Hematopoietic multipotent progenitor cell treated with erythropoietin and hydrocortisone succinate and interleukin-3 and kit ligand, for 17 days (in vitro differentiated cells): ENCODE results near the gene KIF1C.
A peak's percentile ranks its signal among the peaks of the same experiment; 100 is the strongest.

Source experiments
- DNase-seq: peaks from one replicate; pipeline ENCODE4 v3.0.0-alpha.2; 2015; ENCODE audit warnings: low spot score

Gene KIF1C

DNA sequence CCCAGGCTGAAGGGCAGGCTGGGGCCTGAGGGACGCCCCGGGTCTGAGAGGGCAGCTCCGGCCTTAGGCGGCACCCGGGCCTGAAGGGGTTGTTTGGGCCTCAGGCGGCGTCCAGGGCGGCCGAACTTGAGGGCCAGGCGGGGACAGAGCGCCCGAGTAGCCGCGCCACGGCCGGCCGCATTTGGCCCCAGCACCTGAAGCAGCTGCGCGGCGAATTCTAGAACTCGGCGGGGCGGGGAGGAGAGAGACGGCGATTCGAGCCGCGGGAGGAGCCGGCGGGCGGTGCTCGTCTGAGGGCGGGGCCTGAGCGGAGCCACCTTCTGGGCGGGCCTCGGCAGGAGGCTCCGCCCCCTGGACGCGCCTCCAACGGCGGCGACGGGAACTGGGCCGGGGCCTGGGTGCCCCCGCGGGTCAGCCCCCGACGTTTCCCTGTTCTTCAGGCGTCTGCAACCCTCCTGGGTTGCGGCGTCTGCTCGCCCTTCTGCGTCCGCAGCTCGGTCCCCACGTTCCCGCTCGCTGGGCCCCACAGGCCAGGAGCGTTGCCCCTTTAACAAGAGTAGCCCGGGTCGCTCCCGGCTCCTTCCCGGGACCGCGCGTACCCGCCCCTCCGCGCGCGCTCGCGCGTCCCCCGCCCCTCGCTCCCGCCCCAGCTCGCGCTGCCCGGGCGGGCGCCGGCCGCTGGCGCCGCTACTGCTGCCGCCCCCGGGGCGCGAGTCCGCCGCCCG is at the start of gene KIF1C, which contains the start of gene INCA1:
KIF1C (plus strand) TSS at position 649 of the 725 bp plus-strand sequence. CDS start 2,297 bp downstream, outside the sequence.
INCA1 (minus strand) TSS at position 221 of the 725 bp plus-strand sequence. CDS start 3,085 bp downstream, outside the sequence.
- peak; percentile 92 for DNase-seq

DNA sequence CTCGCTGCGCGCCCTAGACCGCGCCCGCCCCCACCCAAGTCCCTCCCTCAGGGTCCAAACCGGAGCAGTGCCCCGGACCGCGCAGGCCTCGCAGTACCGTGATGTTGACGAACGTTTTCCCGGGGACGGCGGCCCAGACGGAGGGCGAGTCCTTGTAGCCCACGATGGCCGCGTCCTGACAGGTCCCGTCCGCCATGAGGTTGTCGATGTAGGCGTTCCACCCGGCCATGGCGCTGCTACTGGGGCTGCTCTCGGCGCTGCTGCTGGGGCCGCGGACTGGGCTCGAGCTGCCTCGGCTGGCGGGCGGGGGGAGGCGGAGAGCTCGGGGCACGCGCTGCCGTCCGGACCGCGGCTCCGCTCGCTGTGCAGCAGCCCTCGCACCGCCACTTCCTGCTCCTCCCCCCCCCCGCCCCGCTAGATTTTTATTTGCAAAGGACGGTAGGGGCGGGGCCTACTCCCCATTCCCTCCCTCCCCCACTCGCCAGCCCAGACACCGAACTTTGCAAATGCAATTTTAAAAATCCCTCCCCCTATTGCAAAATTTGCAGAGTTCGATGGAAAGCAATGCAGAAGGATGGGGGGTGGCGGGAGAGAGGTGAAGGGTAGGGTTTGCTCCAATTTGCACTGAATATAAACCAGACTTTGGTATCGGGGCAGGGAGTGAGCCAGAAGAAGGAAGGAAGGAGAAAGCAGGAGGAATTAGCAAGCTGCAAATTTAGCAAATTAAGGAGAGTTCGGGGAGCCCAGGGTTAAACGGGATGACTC is 49.4 kb upstream of the KIF1C start, which contains the start of gene PFN1:
PFN1 (minus strand) TSS at position 365 of the 765 bp plus-strand sequence; CDS start at position 229, 136 bp downstream.
- DNase-seq = peak; percentile 78

- DNase-seq = peak; percentile 60
Observed at GRCh38 chr17:4948931-4949320, 48.8 kb upstream of the KIF1C start.

DNA sequence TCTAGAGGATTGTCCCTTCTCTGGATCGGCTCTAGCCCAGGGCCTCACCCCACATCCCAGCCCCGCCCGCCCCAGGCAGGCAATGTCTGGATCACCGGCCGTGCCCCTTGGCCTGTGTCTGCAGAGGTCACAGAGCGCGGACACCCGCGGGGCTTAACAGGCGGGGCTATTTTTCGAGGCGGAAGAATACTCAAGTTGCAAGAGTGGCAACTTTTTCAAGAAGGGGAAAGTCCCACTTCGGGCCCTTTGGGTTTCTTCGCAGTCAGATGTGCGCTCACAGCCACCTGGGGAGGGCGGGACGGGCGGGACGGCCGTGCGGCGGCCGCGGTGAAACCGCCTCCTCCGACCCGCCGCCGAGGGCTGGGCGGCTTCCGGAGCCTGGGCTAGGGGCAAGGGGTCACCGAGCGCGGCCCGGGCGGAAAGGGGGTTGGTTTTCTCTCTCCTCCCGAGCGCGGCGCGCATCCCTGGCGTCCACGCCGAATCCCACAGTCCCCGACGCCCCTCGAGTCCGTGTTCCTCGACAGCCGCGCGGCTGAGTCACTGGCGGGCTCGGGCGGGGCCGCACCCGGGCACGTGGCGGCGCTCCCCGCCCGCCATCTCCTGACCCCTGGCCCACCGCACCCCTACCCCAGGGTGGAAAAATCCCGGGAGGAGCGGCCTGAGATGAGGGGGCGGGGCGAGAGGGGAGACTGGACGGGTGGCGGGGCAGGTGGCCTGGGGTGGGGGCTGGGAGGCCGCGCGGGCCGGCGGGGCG is 48.3 kb upstream of the KIF1C start:
- DNase-seq = peak; percentile 73

- peak; percentile 54 for DNase-seq
Observed at GRCh38 chr17:4950075-4950745, 47.5 kb upstream of the KIF1C start.

DNA sequence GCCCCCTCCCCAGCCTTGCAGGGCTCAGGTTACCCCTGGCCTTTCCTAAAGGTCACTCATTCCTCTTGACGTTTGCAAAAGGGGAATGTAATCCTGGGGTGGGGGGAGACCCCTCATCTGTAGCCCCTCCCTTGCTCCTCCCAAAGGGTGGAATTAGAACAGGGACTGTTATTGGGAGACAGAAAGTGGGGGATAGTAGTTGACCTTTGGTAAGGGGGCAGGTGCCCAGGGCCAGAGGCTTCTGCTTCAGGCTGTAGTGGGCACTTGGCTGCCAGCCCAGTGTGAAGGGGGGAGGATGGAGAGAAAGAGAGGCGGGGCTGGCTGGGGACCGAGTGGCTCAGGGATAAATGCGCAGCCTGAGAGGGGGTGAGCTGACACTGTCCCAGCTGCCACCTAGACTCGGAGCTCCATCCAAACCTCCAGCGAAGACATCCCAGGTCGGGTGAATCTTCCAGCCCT is 47.0 kb upstream of the KIF1C start, which contains the start of gene ENO3:
ENO3 (plus strand) TSS at position 374 of the 459 bp plus-strand sequence. CDS start 711 bp downstream, outside the sequence.
- no peak for DNase-seq

DNA sequence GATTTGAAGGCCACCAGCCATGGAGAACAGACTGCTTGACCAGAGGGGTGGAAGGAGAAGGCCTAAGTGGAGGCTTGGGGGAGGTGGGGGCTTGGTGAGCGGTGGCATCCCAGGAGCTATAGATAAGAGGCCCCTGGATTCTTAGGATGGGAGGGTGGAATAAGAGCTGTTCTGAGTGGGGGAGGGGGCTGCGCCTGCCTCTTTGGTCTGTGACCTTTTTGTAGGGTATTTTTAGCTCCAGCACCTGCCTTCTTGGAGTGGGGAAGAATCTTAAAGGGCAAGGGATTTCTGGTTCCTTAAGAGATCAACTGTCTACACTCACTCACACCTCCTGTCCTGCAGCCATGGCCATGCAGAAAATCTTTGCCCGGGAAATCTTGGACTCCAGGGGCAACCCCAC is 46.3 kb upstream of the KIF1C start:
- no peak for DNase-seq

DNA sequence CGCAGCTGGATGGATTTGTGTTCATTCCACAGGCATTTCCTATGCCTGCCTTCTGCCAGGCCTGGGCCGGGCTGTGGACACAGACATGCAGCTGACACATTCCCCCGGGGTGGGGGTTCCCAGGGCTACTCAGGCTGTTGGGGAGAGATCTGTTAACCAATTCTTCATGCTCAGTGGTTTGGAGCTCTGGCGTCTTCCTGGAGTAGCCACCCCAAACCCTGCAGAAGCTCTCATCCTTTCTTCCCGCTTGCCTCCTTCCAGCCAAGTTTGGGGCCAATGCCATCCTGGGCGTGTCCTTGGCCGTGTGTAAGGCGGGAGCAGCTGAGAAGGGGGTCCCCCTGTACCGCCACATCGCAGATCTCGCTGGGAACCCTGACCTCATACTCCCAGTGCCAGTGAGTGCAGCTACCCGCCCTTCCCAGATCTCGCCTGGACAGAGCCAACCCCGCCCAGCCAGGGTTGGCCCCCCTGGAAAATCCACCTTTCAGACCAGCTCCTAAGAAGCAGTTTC is 44.2 kb upstream of the KIF1C start:
- DNase-seq = no peak

DNA sequence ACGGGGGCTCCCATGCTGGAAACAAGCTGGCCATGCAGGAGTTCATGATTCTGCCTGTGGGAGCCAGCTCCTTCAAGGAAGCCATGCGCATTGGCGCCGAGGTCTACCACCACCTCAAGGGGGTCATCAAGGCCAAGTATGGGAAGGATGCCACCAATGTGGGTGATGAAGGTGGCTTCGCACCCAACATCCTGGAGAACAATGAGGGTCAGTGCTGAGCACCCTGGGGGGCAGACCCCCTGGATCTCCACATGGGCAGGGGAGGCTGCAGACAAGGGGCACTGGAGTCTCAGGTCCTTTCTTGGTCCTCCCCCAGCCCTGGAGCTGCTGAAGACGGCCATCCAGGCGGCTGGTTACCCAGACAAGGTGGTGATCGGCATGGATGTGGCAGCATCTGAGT is 42.7 kb upstream of the KIF1C start:
- no peak for DNase-seq

DNA sequence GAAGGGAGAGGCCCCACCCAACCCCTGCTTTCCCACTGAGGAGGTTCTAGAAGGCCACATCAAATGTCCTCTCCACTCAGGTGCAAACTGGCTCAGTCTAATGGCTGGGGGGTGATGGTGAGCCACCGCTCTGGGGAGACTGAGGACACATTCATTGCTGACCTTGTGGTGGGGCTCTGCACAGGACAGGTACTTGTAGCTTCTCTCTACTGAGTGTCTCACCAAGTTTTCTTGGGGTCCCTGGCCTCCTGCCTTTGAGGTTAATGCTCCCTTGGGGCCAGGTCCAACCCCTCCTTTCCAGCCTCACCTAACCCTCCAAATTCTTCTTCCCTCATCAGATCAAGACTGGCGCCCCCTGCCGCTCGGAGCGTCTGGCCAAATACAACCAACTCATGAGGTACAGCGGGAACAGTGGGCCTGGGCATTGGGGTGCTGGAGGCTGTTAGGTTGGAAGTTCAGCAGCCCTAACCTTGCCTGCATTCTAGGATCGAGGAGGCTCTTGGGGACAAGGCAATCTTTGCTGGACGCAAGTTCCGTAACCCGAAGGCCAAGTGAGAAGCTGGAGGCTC is 41.2 kb upstream of the KIF1C start:
- peak; percentile 75 for DNase-seq

DNA sequence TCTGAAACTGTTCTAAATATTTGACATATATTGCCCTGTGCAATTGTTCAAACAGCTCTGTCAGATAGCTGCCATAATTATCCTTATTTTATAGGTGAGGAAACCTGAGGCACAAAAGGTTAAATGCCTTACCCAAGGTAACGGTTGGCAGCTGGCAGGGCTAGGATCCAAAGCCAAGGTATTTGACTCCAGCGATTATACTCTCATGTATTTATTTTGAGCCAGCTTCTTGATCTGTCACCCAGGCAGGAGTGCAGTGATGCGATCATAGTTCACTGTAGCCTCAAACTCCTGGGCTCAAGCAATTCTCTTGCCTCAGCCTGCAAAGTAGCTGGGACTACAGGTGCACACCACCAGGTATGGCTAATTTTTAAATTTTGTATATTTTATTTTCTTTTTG is 39.6 kb upstream of the KIF1C start:
- DNase-seq = no peak

- no peak for DNase-seq
Observed at GRCh38 chr17:4959261-4959965, 38.3 kb upstream of the KIF1C start.

GRCh38 chr17:4960279-4960922 is 37.3 kb upstream of the KIF1C start:
- no peak for DNase-seq

DNA sequence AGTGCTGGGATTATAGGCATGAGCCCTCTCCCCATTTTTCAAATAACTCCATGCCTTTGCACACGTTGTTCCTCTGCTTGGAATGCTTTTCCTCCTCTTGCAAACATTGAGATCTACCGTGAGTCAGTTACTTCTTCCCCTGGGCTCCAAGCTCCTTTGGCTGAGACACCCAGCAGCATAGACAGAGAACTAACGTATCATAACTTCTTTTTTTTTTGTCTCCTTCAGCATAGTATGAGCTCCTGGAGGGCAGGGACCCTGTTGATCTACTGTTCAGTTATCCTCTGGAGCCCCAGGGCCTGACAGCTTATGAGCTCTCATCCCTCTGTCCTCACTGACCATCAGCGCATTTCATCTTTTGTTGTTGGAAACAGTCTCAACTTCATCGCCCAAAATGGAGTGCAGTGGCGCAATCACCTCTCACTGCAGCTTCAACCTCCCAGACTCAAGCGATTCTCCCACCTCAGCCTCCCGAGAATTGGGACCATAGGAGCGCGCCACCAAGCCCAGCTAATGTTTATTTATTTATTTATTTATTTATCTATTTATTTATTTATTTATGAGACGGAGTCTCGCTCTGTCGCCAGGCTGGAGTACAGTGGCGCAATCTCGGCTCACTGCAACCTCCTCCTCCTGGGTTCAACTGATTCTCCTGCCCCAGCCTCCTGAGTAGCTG is 32.3 kb upstream of the KIF1C start:
- DNase-seq = no peak

GRCh38 chr17:4966844-4967538 is 30.8 kb upstream of the KIF1C start:
- peak; percentile 97 for DNase-seq

GRCh38 chr17:4967539-4968485 is 29.9 kb upstream of the KIF1C start, which contains the start of gene SPAG7:
SPAG7 (minus strand) TSS chr17:4967817; CDS start chr17:4967804, 13 bp downstream.
- peak; percentile 97 for DNase-seq

- DNase-seq = no peak
Observed at GRCh38 chr17:4968486-4969046, 29.2 kb upstream of the KIF1C start.
